Superior temporal gyrus (tissue), 1 donor: ENCODE results near the gene FAM228B.
"Not testable (repeated sequence)": the region's sequence is repeated elsewhere in the genome, so short reads cannot be mapped to it uniquely, and the experiment has no call there.

Experiments used
- DNase-seq: peaks from one replicate; pipeline ENCODE4 v3.0.0-alpha.2; 2016; ENCODE audit errors: extremely low spot score

Gene FAM228B

DNA sequence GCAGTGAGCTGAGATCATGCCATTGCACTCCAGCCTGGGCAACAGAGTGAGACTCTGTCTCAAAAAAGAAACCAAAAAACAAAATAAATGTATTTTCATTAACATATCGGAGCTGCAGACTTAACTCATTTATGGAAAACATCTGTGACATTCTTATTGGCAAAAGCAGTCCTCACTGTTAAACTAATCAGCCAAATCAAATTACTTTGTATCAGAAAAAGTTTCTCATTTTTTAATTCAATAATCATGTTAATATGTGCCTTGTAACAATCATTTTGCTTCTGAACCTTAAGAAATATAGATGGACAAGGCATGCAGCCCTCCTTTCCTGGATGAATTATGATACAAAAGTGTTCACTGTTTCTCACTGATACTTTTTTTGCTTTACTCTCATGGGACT, 20.6 kb upstream of the FAM228B start:
- DNase-seq: no peak

DNA sequence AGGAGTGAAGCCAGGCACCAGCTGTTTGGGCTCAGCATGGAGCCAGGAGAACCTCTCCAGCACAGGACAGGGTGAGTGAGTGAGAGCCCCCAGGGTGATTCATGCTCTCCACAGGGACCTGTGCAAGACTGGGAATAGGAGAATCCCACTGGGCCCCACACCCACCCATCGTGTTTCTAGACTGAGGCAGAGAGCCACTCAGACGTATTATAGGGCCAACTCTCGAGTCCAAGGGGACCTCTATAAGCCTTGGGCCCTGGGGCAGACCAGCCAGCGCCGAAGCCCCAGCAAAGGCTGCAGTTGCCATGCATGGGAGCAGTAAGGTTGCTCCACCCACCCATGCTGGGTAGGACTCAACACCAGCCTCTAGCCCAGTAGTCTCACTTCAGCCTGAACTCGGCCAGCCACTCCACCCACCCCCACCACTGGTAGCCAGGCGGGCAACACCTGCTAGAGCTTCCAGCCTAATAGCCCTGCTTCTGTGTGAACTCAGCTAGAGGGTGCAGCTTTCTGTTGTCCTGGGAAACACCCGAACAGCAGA, 19.1 kb upstream of the FAM228B start:
- no peak for DNase-seq

DNA sequence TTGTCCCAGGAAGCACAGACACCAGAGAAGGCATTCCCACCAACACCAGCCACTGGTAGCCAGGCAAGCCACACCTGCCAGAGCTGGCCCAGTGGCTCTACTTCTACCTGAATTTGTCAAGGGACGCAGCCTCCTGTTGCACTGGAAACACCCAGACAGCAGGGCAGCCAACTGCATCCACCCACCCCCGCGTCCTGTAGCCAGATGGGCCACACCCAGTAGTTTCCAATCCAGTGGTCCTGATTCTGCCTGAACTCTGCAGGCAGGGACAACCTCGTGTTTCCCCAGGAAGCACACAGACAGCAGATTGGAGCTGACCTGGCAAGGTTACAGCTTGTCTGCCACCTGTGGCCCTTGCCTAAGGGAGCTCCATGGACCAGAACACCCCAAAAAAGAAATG, 18.4 kb upstream of the FAM228B start:
- DNase-seq: no peak

DNA sequence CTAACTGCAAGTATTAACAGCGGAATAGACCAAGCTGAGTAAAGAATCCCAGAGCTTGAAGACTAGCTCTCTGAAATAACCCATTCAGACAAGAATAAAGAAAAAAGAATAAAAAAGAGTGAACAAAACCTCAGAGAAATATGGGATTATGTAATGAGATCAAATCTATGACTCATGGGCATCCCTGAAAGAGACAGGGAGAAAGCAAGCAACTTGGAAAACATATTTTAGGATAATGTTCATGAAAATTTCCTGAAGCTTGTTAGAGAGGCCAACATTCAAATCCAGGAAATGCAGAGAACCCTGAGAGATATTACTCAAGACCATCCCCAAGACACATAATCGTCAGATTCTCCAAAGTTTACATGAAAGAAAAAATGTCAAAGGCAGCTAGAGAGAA, 17.5 kb upstream of the FAM228B start:
- no peak for DNase-seq

DNA sequence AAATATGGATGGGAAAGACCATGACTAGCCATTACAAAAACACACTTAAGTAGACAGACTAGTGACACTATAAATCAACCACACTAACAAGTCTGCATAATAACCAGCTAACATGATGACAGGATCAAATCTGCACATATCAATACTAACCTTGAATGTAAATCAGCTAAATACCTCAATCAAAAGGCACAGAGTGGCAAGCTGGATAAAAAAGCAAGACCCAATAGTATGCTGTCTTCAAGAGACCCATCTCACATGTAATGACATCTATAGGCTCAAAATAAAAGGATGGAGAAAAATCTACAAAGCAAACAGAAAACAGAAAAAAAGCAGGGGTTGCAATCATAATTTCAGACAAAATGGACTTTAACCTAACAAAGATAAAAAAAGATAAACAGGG, 16.5 kb upstream of the FAM228B start:
- DNase-seq: no peak

DNA sequence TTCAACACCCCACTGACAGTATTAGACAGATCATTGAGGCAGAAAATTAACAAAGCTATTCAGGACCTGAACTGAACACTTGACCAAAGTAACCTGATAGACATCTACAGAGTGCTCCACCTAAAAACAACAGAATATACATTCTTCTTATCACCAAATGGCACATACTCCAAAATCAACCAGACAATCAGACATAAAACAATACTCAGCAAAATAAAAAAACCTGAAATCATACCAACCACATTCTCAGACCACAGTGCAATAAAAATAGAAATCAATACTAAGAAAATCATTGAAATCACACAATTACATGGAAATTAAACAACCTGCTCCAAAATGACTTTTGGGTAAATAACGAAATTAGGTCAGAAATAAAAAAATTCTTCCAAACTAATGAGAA, 15.9 kb upstream of the FAM228B start:
- DNase-seq: no peak

DNA sequence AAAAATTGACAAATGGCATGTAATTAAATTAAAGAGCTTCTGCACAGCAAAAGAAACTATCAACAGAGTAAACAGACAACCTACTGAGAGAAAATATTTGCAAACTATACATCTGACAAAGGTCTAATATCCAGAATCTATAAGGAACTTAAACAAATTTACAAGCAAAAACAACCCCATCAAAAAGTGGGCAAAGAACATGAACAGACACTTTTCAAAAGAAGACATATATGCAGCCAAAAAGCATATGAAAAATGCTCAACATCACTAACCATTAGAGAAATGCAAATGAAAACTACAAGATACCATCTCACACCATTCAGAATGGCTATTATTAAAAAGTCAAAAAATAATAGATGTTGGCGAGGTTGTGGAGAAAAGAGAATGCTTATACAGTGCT, 13.8 kb upstream of the FAM228B start:
- DNase-seq: not testable (repeated sequence)

DNA sequence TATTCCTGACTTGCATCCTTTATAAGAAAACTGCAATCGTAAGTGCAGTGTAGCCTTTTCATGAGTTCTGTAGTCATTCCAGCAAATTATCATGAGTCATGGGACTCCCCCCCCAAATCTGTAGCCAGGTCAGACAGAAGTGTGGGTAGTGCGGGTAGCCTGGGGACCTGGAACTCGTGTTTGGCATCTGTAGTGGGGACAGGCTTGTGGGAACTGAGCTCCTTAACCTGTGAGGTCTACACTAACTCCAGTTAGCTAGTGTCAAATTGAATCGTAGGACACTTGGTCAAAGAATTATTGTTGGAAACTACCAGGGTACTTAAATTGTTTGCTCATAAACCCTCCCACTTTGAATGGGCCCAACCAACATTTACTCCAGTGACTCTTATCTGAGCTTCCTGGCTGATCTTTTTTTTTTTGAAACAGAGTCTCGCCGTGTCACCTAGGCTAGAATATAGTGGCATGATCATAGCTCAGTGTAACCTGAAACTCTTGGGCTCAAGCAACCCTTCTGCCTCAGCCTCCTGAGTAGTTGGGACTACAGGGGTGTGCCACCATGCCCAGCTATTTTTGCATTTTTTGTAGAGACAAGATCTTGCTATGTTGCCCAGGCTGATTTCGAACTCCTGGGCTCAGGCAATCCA, 12.5 kb upstream of the FAM228B start:
- no peak for DNase-seq

DNA sequence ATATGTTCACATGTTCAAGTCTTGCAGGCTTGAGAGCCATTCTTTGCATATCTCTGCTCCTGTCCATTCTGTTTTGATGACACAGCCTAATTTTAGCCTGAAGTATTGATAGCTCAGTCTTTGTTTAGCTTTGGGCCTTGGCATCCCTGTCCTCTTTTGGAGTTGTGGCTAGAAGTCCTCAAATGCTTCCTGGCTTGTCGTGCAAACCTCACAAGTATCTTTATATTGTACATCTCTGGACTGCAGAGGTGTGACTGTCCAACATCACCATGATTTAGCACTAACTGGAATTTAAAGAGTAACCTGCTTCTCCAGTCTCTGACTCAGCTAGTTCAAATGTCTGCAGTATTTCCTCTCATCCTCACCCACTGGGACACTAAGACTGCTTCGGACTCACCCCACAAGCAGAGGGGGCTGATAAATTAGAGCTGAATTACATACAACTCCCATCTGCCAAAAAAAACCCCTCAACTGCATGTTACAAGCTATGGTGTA, 11.8 kb upstream of the FAM228B start:
- no peak for DNase-seq

DNA sequence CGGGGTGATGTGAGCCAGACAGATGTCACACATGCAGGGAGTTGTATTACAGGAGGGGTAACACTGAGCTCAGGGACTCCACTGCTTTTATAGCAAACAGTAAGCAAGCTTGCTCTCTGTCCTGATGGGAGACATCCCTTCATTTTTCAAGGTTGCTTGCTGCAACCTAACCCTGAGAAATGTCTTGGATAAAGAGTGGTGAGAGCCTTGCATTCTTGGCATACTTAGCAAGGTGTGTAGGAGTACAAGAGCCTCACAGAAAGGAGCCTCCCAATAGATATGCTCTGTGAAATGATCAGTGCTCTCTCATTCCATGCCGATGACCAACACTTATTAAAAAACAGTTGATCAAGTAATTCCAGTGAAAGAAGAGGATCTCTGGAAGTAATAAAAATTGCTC, 8.2 kb upstream of the FAM228B start:
- DNase-seq: no peak

DNA sequence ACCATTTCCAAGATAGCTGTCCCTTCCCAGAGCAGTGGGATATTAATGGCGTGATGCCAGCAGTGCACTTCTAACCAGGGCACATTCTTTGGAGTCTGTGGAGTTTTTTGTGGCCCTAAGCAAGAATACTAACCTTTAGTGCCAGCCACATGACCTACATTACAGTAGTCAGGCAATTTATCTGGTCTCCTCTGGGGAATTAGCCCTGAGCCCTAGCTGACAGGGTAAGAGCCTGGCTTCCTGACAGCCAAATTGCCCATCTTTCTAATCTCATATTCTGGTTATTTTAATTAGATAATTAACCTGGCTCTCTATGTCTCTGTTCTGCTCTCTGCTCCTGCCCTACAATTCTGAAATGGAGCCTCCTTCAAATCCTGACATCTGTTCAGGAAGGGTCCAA, 5.4 kb upstream of the FAM228B start:
- no peak for DNase-seq

DNA sequence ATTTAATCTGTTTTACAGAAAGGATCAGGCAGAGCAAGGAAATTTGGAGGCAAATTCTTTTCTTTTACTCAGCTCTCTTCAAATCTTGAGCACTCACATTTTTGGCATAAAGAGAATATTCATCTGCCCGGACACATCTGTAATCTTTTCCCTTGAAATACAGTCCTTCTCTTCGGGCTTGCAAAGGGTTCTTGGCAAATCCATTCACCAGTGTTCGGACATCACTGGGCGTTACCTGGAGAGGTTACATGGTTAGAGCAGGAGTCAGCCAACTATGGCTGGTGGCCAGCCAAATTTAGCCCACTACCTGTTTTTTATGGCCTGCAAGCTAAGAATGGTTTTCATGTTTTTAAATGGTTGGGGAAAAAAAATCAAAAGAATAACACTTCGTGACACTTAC, 2.2 kb upstream of the FAM228B start:
- no peak for DNase-seq

DNA sequence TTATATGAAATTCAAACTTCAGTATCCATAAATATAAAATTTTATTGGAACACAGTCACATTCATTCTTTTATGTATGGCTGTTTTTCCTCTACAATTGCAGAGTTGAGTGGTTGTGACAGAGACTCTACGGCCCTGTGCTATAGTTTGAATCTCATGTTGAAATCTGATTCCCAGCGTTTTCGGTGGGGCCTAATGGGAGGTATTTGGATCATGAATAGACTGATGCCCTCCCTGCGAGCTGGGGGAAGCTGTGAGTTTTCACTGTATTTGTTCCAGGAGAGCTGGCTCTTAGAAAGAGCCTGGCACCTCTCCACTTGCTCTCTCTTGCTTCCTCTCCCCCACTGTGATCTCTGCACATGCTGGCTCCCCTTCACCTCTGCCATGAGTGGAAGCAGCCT, 1.8 kb upstream of the FAM228B start:
- no peak for DNase-seq

DNA sequence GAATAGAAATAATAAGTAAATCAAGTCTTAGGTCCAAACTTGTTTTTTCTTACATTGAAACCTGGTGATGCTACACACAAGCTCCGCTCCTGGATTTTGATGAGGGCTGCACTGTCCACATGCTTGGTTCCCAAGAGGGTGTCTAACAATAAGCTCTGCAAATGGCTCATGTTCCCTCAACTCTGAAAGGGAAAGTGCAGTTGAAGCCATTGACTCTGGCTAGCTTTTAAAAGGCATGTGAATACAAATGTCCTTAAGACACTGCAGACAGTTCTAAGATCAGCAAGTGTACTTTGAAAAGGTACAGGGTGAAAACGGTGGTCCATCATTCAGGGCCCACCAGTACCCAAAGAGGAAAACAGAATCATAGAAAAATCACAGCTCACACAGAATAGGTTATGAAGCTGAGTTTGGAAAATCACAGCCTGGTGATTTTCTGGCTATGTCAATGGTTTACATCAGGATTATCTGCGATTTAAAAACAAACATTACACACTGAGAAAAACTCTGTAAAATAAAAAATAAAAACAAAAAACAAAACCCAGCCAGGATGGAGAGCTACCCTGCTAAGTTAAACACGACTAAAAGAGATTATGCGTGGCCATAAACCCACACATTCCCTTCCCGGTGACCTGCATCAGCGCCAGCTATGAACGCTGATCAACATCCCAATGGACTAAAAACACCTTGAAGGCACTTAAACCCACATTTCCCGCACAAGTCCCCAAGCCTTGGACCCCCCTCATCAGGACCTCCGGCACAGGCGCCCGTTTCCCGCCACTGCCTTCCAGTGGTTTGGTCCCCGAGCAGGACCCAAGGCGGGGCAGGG, 689 bp upstream of the FAM228B start:
- peak; percentile 60 for DNase-seq

DNA sequence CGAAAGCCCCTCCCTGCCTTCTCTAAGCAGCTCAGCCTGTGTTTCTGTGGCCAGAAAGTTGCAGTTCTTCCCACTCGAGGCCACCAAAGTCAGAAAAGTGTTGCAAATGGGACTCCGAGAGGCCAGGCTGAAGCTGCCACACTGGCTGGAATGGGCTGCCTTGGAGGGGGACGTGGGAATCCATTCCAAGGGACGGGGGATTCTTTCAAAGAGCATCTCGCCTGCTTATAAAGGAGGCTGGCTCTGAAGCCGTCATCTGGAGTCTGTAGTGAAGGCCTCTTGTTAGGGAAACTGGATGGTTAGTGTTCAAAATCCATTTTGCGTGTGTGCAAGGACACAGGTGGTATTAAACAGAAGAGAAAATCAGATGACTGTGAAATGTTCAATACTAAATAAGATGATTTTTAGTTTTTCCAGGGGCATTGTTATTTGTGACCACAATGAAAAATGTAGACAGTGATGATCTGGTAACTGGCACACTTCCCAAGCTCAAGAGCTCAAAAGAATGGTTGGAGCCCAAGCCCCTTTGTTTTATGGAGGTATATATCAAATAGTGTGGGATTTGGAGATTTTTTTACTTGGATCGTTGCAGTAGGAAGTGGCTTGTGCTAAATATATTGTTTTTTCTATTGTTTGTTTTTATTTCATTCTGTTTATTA, 782 bp downstream of the FAM228B start:
- peak; percentile 62 for DNase-seq

DNA sequence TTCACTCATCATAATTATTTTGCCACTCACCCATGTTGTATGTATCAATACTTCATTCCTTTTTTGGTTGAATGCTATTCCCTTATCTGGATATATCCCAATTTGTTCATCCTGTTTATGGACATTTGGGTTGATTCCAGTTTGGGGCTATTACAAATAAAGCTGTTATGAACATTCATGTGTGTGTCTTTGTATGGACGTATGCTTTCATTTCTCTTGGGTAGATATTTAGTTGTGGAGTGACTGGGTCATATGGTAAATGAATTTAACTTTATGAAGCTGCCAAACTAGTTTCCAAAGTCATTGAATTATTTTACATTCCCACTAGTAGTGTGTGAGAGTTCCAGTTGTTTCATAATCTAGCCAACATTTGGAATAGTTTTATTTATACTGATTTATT, 2.7 kb downstream of the FAM228B start:
- DNase-seq: no peak

DNA sequence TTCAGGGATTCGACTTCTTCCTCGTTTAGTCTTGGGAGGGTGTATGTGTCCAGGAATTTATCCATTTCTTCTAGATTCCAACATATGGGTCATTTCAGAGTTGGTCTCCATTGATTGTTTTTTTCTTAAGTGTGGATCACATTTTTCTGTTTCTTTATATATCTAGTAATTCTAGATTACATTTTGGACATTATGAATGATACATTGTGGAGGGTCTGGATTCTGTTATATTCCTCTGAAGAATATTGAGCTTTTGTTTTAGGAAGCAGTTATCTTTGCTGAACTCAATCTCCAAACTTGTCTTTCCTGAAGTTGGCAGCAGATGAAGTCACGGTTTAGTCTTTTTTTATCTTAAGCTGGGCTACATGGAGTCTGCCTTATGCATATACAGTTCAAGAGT, 9.3 kb downstream of the FAM228B start:
- no peak for DNase-seq

DNA sequence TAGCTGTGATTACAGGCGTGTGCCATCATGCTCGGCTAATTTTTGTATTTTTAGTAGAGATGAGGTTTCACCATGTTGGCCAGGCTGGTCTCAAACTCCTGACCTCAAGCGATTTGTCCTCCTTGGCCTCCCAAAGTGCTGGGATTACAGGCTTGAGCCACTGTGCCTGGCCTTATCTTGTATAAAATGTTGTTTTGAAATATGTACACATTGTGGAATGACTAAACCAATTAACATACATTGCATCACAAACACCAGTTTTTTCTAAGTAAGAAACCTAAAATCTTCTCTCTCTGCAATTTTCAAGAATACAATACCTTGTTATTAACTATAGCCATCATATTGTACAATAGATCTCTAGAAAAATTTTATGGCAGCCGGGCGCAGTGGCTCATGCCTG, 17.0 kb downstream of the FAM228B start:
- DNase-seq: not testable (repeated sequence)

DNA sequence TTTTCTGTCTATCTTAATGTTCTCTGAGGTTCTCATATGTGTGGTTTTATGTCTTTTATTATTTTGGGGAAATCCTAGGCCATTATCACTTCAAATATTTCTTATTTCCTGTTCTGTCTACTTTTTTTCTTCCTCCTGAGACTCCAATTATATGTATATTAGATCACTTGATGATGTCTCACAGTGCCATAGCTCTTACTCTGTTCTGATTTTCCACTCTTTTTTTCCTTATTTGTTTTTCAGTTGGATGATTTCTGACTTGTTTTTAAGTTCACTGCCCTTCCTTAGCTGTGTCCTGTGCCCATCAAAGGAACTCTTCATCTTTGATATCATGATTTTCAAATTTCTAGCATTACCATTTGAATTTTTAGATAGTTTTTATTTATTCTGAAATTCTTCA, 24.1 kb downstream of the FAM228B start:
- no peak for DNase-seq

DNA sequence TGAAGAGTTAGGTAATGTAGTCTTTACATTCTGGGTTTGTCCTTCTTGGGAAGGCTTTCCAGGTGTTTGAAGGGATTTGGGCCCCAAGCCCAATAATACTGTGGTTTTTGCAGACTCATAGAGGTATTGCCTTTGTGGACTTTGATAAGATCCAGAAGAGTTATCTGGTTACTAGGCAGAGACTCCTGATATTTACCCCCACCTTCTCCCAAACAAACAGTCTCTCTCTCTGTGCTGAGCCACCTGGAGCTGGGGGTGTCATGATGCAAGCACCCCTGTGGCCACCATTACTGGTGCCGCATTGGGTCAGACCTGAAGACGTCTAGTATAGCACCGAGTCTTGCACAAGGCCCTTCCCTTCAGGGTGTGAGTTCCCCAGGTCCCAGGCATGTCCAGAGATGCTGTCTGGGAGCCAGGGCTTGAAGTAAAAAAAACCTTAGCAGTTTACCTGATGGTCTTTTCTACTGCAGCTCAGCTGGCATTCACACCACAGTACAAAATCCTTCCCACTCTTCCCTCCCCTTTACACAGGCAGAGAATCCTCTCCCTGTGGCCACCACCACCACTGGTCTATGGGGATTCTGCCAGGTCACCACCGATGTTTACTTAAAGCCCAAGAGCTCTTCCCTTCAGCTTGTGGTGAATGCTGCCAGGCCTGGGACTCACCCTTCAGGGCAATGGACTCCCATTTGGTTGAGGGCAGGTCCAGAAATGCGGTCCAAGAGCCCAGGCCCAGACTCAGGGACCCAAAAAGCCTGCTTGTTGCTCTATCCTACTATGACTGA, 29.3 kb downstream of the FAM228B start:
- no peak for DNase-seq

DNA sequence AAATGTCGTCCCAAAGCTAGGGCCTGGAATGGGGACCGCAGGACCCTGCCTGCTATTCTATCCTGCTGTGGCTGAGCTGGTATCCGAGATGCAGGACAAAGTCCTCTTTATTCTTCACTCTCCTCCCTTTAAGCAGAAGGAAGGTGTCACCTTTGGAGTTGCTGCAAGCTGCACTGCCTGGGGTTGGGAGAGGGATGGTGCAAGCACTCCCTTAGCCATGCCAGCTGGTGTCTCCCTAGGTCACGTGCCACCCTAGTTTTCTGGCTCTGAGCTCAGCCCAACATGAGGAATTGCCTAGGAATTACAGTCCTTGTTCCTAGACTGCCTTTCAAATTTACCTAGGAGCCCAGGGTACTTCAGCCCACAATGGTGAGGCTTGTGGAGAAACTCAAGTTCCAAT, 30.2 kb downstream of the FAM228B start:
- DNase-seq: no peak

DNA sequence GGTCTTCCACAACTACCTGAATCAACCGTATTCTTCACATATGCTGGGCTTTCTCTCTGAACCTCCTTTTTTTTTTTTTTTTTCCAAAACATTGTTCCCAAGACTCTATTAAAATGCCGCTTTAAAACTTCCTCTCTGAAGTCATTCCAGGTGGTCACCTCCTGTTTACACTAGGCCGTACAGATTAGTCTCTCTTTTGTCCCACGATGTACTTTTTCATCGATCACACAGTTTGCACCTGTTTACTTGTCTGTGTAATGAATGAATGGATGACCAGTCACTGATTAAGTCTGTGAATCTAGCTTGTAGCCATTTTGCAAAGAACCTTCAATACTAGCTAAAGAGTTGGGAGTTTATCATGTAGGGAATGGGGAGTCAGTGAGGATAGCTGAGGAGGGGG, 34.9 kb downstream of the FAM228B start:
- DNase-seq: no peak
